ENCODE measurements around the gene CCDC197.

DNA sequence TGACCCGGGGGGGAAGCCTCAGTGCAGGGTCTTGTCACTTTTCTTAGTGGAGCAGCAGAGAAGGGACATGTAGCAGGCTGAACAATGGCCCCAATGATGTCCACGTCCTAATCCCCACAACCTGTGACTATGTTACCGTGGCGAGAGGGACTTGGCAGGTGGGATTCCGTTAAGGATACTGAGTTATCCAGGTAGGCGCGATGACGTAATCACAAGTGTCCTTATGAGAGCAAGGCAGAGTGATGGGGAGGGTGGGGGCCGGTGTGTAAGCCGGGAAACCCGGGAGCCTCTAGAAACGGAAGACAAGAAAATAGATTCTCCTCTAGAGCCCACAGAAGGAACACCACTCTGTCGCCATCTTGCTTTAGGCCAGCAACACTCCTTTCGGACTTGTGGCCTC is 33.5 kb downstream of the CCDC197 start:
- TF ChIP-seq, protein P1, sequence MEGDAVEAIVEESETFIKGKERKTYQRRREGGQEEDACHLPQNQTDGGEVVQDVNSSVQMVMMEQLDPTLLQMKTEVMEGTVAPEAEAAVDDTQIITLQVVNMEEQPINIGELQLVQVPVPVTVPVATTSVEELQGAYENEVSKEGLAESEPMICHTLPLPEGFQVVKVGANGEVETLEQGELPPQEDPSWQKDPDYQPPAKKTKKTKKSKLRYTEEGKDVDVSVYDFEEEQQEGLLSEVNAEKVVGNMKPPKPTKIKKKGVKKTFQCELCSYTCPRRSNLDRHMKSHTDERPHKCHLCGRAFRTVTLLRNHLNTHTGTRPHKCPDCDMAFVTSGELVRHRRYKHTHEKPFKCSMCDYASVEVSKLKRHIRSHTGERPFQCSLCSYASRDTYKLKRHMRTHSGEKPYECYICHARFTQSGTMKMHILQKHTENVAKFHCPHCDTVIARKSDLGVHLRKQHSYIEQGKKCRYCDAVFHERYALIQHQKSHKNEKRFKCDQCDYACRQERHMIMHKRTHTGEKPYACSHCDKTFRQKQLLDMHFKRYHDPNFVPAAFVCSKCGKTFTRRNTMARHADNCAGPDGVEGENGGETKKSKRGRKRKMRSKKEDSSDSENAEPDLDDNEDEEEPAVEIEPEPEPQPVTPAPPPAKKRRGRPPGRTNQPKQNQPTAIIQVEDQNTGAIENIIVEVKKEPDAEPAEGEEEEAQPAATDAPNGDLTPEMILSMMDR (IDR thresholded peaks at IDR 0.05): no peak
- TF ChIP-seq POLR2A (IDR thresholded peaks at IDR 0.05; ENCODE audit: low read depth) (no peak), POLR2AphosphoS5 (IDR thresholded peaks at IDR 0.05) (no peak), EP300 (IDR thresholded peaks at IDR 0.05) (no peak)

Measured in esophagus muscularis mucosa (tissue), 4 donors.